ENCODE data around the gene SPRED1.
"Not testable (repeated sequence)": the region's sequence is repeated elsewhere in the genome, so short reads cannot be mapped to it uniquely, and the experiment has no call there.

Gene SPRED1

GRCh38 chr15:38220606-38221273 lies 31.9 kb upstream of the SPRED1 start:
- H3K4me1 Mint-ChIP-seq, result no peaks in the 10 kb centered on the region

GRCh38 chr15:38224486-38224885 lies 28.1 kb upstream of the SPRED1 start:
- Mint-ChIP-seq H3K36me3 (no peaks in the 10 kb centered on the region), H3K9me3 (no peaks in the 10 kb centered on the region), H3K27me3 (no peaks in the 10 kb centered on the region), H3K4me1 (no peaks in the 10 kb centered on the region), H3K4me3 (no peak overlapping the region), H3K27ac (no peak overlapping the region)
- no peak for ATAC-seq (ENCODE audit: low read depth)
- no peak for DNase-seq (ENCODE audit: low spot score in 2 of 2)

More at GRCh38 chr15:38220606-38221273, 31.9 kb upstream of the SPRED1 start:
- H3K27ac Mint-ChIP-seq, result no peak overlapping the region
- no peaks in the 10 kb centered on the region for H3K27me3 Mint-ChIP-seq
- no peak overlapping the region for H3K4me3 Mint-ChIP-seq
- no peaks in the 10 kb centered on the region for H3K36me3 Mint-ChIP-seq
- H3K9me3 Mint-ChIP-seq, result no peaks in the 10 kb centered on the region
- ATAC-seq (ENCODE audit: low read depth), result no peak
- no peak for DNase-seq (ENCODE audit: low spot score in 2 of 2)

- no peaks in the 10 kb centered on the region for H3K9me3 Mint-ChIP-seq
- no peak overlapping the region for H3K27ac Mint-ChIP-seq
- H3K36me3 Mint-ChIP-seq, result no peaks in the 10 kb centered on the region
- DNase-seq (ENCODE audit: low spot score in 2 of 2), result no peak
- H3K27me3 Mint-ChIP-seq, result no peaks in the 10 kb centered on the region
- H3K4me1 Mint-ChIP-seq, result no peaks in the 10 kb centered on the region
- ATAC-seq (ENCODE audit: low read depth), result no peak
- no peak overlapping the region for H3K4me3 Mint-ChIP-seq
Measured at GRCh38 chr15:38225381-38225780, 27.3 kb upstream of the SPRED1 start.

GRCh38 chr15:38226608-38227266 lies 25.9 kb upstream of the SPRED1 start:
- Mint-ChIP-seq H3K4me3 (no peak overlapping the region), H3K27me3 (no peaks in the 10 kb centered on the region), H3K36me3 (no peaks in the 10 kb centered on the region), H3K9me3 (no peaks in the 10 kb centered on the region), H3K27ac (no peak overlapping the region), H3K4me1 (no peaks in the 10 kb centered on the region)
- ATAC-seq (ENCODE audit: low read depth) (no peak), DNase-seq (ENCODE audit: low spot score in 2 of 2) (no peak)

- no peak for DNase-seq (ENCODE audit: low spot score in 2 of 2)
- Mint-ChIP-seq H3K36me3 (no peaks in the 10 kb centered on the region), H3K9me3 (no peaks in the 10 kb centered on the region)
Measured at GRCh38 chr15:38227941-38228340, 24.7 kb upstream of the SPRED1 start.

GRCh38 chr15:38228618-38229017 lies 24.0 kb upstream of the SPRED1 start:
- Mint-ChIP-seq H3K36me3 (no peaks in the 10 kb centered on the region), H3K4me3 (no peak overlapping the region), H3K4me1 (no peaks in the 10 kb centered on the region), H3K27me3 (peaks cover 2% of the 10 kb centered on the region), H3K27ac (no peak overlapping the region), H3K9me3 (no peaks in the 10 kb centered on the region)
- ATAC-seq (ENCODE audit: low read depth) (no peak), DNase-seq (ENCODE audit: low spot score in 2 of 2) (no peak)

More at GRCh38 chr15:38227941-38228340, 24.7 kb upstream of the SPRED1 start:
- Mint-ChIP-seq H3K4me3 (no peak overlapping the region), H3K27me3 (peaks cover under 1% of the 10 kb centered on the region), H3K4me1 (no peaks in the 10 kb centered on the region), H3K27ac (no peak overlapping the region)
- ATAC-seq (ENCODE audit: low read depth), result no peak

GRCh38 chr15:38229705-38230310 lies 22.8 kb upstream of the SPRED1 start:
- Mint-ChIP-seq H3K27me3 (peaks cover 2% of the 10 kb centered on the region), H3K4me3 (no peak overlapping the region), H3K9me3 (no peaks in the 10 kb centered on the region), H3K27ac (no peak overlapping the region), H3K4me1 (no peaks in the 10 kb centered on the region), H3K36me3 (no peaks in the 10 kb centered on the region)
- DNase-seq (ENCODE audit: low spot score in 2 of 2) (no peak), ATAC-seq (ENCODE audit: low read depth) (no peak)

- Mint-ChIP-seq H3K4me3 (no peak overlapping the region), H3K4me1 (no peaks in the 10 kb centered on the region), H3K9me3 (no peaks in the 10 kb centered on the region), H3K27me3 (peaks cover 2% of the 10 kb centered on the region), H3K36me3 (no peaks in the 10 kb centered on the region), H3K27ac (no peak overlapping the region)
- ATAC-seq (ENCODE audit: low read depth) (no peak), DNase-seq (ENCODE audit: low spot score in 2 of 2) (no peak)
Measured at GRCh38 chr15:38231436-38231835, 21.2 kb upstream of the SPRED1 start.

- ATAC-seq (ENCODE audit: low read depth); H3K27me3 Mint-ChIP-seq; H3K4me1 Mint-ChIP-seq; DNase-seq (ENCODE audit: low spot score in 2 of 2); H3K36me3 Mint-ChIP-seq; H3K27ac Mint-ChIP-seq; H3K4me3 Mint-ChIP-seq; H3K9me3 Mint-ChIP-seq: not testable (repeated sequence)
Measured at GRCh38 chr15:38237021-38237420, 15.6 kb upstream of the SPRED1 start.

GRCh38 chr15:38238311-38238710 lies 14.3 kb upstream of the SPRED1 start:
- ATAC-seq (ENCODE audit: low read depth), result no peak
- Mint-ChIP-seq H3K4me1 (peaks cover 7% of the 10 kb centered on the region), H3K27ac (no peak overlapping the region), H3K27me3 (no peaks in the 10 kb centered on the region), H3K9me3 (no peaks in the 10 kb centered on the region), H3K36me3 (no peaks in the 10 kb centered on the region), H3K4me3 (no peak overlapping the region)
- DNase-seq (ENCODE audit: low spot score in 2 of 2), result no peak

- H3K27ac Mint-ChIP-seq, result no peak overlapping the region
- H3K4me1 Mint-ChIP-seq, result peaks cover 7% of the 10 kb centered on the region
- peak; percentile 66 for ATAC-seq (ENCODE audit: low read depth)
- no peaks in the 10 kb centered on the region for H3K36me3 Mint-ChIP-seq
- H3K9me3 Mint-ChIP-seq, result no peaks in the 10 kb centered on the region
- H3K27me3 Mint-ChIP-seq, result peaks cover 2% of the 10 kb centered on the region
- no peak for DNase-seq (ENCODE audit: low spot score in 2 of 2)
- H3K4me3 Mint-ChIP-seq, result no peak overlapping the region
Measured at GRCh38 chr15:38242055-38242454, 10.6 kb upstream of the SPRED1 start.

- H3K9me3 Mint-ChIP-seq, result no peaks in the 10 kb centered on the region
- no peak overlapping the region for H3K4me3 Mint-ChIP-seq
- H3K4me1 Mint-ChIP-seq, result peaks cover 5% of the 10 kb centered on the region
- DNase-seq (ENCODE audit: low spot score in 2 of 2) (no peak), ATAC-seq (ENCODE audit: low read depth) (no peak)
- H3K27ac Mint-ChIP-seq, result no peak overlapping the region
- no peaks in the 10 kb centered on the region for H3K36me3 Mint-ChIP-seq
- H3K27me3 Mint-ChIP-seq, result peaks cover 2% of the 10 kb centered on the region
Measured at GRCh38 chr15:38243278-38244055, 9.2 kb upstream of the SPRED1 start.

GRCh38 chr15:38247336-38247735 lies 5.3 kb upstream of the SPRED1 start:
- no peaks in the 10 kb centered on the region for H3K36me3 Mint-ChIP-seq
- H3K27me3 Mint-ChIP-seq, result peaks cover 2% of the 10 kb centered on the region
- H3K27ac Mint-ChIP-seq, result no peak overlapping the region
- H3K4me1 Mint-ChIP-seq, result peaks cover 8% of the 10 kb centered on the region
- ATAC-seq (ENCODE audit: low read depth), result no peak
- H3K4me3 Mint-ChIP-seq, result no peak overlapping the region
- H3K9me3 Mint-ChIP-seq, result no peaks in the 10 kb centered on the region
- DNase-seq (ENCODE audit: low spot score in 2 of 2), result no peak

GRCh38 chr15:38253351-38253781 lies 730 bp downstream of the SPRED1 start:
- Mint-ChIP-seq H3K9me3 (no peaks in the 10 kb centered on the region), H3K36me3 (no peaks in the 10 kb centered on the region), H3K4me1 (peaks cover 22% of the 10 kb centered on the region), H3K27me3 (no peaks in the 10 kb centered on the region), H3K27ac (peak overlapping the region; percentile 76), H3K4me3 (peak overlapping the region; percentile 90)
- DNase-seq (ENCODE audit: low spot score in 2 of 2) (no peak), ATAC-seq (ENCODE audit: low read depth) (no peak)

Measured in memory B cell (primary cell).